T-helper 1 cell treated with Interleukin-12 subunit alpha and Interleukin-12 subunit beta and Interleukin-4 antibody, amounts not matched to agents 30 ng/mL and 1 ng/mL, for 36 hours (primary cell): ENCODE data around the gene MEGF6. TPM values are rescaled to one million over a fixed set of nuclear protein-coding genes. Genes with fewer than 3 reads are reported as not detected.

Experiments used
- intact Hi-C: fragments of 100-400 bp; cut with micrococcal nuclease; formaldehyde crosslinking; loops from one replicate; pipeline ENCODE4 v1.15.1; 2024
- total RNA-seq: library from RNA; stranded (reverse); gene quantifications from 2 replicates; pipeline ENCODE4 v1.2.3, GENCODE V29; 2022

Gene MEGF6
- total RNA-seq, 1 donor from 2014 or later = 9.6 TPM

GRCh38 chr1:3645247-3645646 is 33.9 kb upstream of the MEGF6 start:
- intact Hi-C loops = no loop called here

- intact Hi-C loops = no loop called here
Measured at GRCh38 chr1:3644273-3644672, 33.0 kb upstream of the MEGF6 start.

- intact Hi-C loops = no loop called here
Measured at GRCh38 chr1:3642919-3643675, 31.8 kb upstream of the MEGF6 start.

- intact Hi-C loops = no loop called here
Measured at GRCh38 chr1:3641816-3642215, 30.5 kb upstream of the MEGF6 start.

GRCh38 chr1:3641046-3641760 is 29.9 kb upstream of the MEGF6 start:
- intact Hi-C loops = no loop called here

GRCh38 chr1:3640121-3640837 is 29.0 kb upstream of the MEGF6 start:
- intact Hi-C loops = no loop called here

- intact Hi-C loops = no loop called here
Measured at GRCh38 chr1:3639397-3639911, 28.1 kb upstream of the MEGF6 start.

GRCh38 chr1:3638676-3639075 is 27.4 kb upstream of the MEGF6 start:
- intact Hi-C loops = no loop called here

GRCh38 chr1:3638027-3638426 is 26.7 kb upstream of the MEGF6 start:
- intact Hi-C loops = no loop called here

- intact Hi-C loops = no loop called here
Measured at GRCh38 chr1:3636531-3636930, 25.2 kb upstream of the MEGF6 start.

- intact Hi-C loops = no loop called here
Measured at GRCh38 chr1:3636080-3636479, 24.8 kb upstream of the MEGF6 start.

- intact Hi-C loops = no loop called here
Measured at GRCh38 chr1:3634059-3634800, 22.9 kb upstream of the MEGF6 start.

- intact Hi-C loops = no loop called here
Measured at GRCh38 chr1:3633344-3634058, 22.2 kb upstream of the MEGF6 start.

GRCh38 chr1:3632716-3633343 is 21.5 kb upstream of the MEGF6 start:
- intact Hi-C loops = no loop called here

GRCh38 chr1:3632298-3632697 is 21.0 kb upstream of the MEGF6 start:
- intact Hi-C loops = no loop called here

- intact Hi-C loops = no loop called here
Measured at GRCh38 chr1:3631320-3632260, 20.3 kb upstream of the MEGF6 start.

- intact Hi-C loops = no loop called here
Measured at GRCh38 chr1:3630914-3631313, 19.6 kb upstream of the MEGF6 start.

- intact Hi-C loops = no loop called here
Measured at GRCh38 chr1:3630161-3630611, 18.9 kb upstream of the MEGF6 start.
